Glutamatergic neuron (in vitro differentiated cells): Measurements from ENCODE around the gene DUOX1. TPM values are rescaled to one million over a fixed set of nuclear protein-coding genes. Genes with fewer than 3 reads are reported as not detected.
"Not testable (repeated sequence)": the region's sequence is repeated elsewhere in the genome, so short reads cannot be mapped to it uniquely, and the experiment has no call there.

ENCODE experiments used
- DNase-seq: peaks from one replicate; pipeline ENCODE4 v3.0.0; 2022
- H3K27ac Mint-ChIP-seq: one replicate; pipeline ENCODE4 v1.8.0; 2020; ENCODE audit warnings: mild to moderate bottlenecking, mixed read lengths, inconsistent platforms; ENCODE audit not compliant: unreplicated experiment
- H3K27me3 Mint-ChIP-seq: one replicate; pipeline ENCODE4 v1.8.0; 2020; ENCODE audit warnings: mild to moderate bottlenecking, moderate library complexity, mixed read lengths, inconsistent platforms; ENCODE audit not compliant: unreplicated experiment
- H3K36me3 Mint-ChIP-seq: one replicate; pipeline ENCODE4 v1.8.0; 2020; ENCODE audit warnings: mild to moderate bottlenecking, mixed read lengths, inconsistent platforms; ENCODE audit not compliant: unreplicated experiment
- H3K4me1 Mint-ChIP-seq: one replicate; pipeline ENCODE4 v1.8.0; 2020; ENCODE audit warnings: mild to moderate bottlenecking, low read depth, mixed read lengths, inconsistent platforms; ENCODE audit not compliant: unreplicated experiment
- H3K4me3 Mint-ChIP-seq: one replicate; pipeline ENCODE4 v1.8.0; 2020; ENCODE audit warnings: mild to moderate bottlenecking, mixed read lengths, inconsistent platforms; ENCODE audit not compliant: unreplicated experiment
- H3K9me3 Mint-ChIP-seq: one replicate; pipeline ENCODE4 v1.8.0; 2020; ENCODE audit warnings: mild to moderate bottlenecking, moderate library complexity, mixed read lengths, inconsistent platforms; ENCODE audit not compliant: unreplicated experiment
- total RNA-seq: library from RNA; stranded (reverse); fragmentation: NEBNext Ultra II Directional; extraction: Animal tissue kit (Norgen Biotek cat#: 25700); gene quantifications from one replicate; pipeline ENCODE4 v1.2.1, GENCODE V29; 2021; ENCODE audit not compliant: unreplicated experiment
- TF ChIP-seq, protein P1 (sequence below): fragments of 200-600 bp; sonication (generic); IDR thresholded peaks from one replicate; pipeline ENCODE4 v1.5.0; 2021; ENCODE audit not compliant: partially characterized antibody, unreplicated experiment

The DUOX1 gene
- total RNA-seq, 1 donor from 2014 or later: not detected

DNA sequence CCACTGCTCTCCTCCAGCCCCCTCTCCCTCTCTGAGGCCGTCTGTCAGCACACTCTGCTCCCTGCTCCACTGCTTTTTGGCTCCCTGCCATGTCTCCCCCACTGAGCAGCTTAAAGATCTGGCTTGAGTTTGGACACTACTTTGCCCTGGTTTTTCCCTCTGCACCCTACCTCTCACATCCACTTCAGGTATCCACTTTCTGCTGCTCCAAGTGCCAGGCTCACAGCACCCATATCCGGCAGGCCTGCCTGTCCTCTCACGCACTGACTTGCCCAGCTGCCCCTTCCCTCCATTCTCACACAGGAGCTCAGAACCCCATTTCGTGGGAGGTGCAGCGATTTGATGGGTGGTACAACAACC lies 3.7 kb downstream of the DUOX1 start:
- peaks cover 5% of the 10 kb centered on the region for H3K9me3 Mint-ChIP-seq
- peaks cover 2% of the 10 kb centered on the region for H3K4me1 Mint-ChIP-seq
- no peaks in the 10 kb centered on the region for H3K36me3 Mint-ChIP-seq
- no peak for DNase-seq
- TF ChIP-seq, protein P1, sequence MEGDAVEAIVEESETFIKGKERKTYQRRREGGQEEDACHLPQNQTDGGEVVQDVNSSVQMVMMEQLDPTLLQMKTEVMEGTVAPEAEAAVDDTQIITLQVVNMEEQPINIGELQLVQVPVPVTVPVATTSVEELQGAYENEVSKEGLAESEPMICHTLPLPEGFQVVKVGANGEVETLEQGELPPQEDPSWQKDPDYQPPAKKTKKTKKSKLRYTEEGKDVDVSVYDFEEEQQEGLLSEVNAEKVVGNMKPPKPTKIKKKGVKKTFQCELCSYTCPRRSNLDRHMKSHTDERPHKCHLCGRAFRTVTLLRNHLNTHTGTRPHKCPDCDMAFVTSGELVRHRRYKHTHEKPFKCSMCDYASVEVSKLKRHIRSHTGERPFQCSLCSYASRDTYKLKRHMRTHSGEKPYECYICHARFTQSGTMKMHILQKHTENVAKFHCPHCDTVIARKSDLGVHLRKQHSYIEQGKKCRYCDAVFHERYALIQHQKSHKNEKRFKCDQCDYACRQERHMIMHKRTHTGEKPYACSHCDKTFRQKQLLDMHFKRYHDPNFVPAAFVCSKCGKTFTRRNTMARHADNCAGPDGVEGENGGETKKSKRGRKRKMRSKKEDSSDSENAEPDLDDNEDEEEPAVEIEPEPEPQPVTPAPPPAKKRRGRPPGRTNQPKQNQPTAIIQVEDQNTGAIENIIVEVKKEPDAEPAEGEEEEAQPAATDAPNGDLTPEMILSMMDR: no peak
- peak overlapping the region; percentile 31 for H3K4me3 Mint-ChIP-seq
- no peak overlapping the region for H3K27ac Mint-ChIP-seq
- peaks cover 32% of the 10 kb centered on the region for H3K27me3 Mint-ChIP-seq

DNA sequence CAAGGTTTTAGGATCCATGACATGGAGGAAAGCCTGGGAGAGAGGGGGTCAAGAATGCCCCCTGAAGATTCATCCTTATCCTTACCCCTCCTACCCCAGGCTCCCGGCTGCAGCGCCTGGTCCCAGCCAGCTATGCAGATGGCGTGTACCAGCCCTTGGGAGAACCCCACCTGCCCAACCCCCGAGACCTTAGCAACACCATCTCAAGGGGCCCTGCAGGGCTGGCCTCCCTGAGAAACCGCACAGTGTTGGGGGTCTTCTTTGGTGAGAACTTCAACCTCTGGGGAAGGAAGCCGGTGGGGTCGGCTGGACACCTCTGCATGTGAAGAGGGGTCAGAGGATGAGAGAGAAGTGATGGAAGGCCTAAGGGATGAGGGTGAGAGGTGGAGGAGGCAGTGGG lies 4.3 kb downstream of the DUOX1 start:
- H3K4me1 Mint-ChIP-seq: peaks cover 2% of the 10 kb centered on the region
- H3K27ac Mint-ChIP-seq: no peak overlapping the region
- H3K9me3 Mint-ChIP-seq: peaks cover 5% of the 10 kb centered on the region
- H3K4me3 Mint-ChIP-seq: no peak overlapping the region
- TF ChIP-seq, protein P1: no peak
- H3K27me3 Mint-ChIP-seq: peaks cover 30% of the 10 kb centered on the region
- no peak for DNase-seq
- no peaks in the 10 kb centered on the region for H3K36me3 Mint-ChIP-seq

DNA sequence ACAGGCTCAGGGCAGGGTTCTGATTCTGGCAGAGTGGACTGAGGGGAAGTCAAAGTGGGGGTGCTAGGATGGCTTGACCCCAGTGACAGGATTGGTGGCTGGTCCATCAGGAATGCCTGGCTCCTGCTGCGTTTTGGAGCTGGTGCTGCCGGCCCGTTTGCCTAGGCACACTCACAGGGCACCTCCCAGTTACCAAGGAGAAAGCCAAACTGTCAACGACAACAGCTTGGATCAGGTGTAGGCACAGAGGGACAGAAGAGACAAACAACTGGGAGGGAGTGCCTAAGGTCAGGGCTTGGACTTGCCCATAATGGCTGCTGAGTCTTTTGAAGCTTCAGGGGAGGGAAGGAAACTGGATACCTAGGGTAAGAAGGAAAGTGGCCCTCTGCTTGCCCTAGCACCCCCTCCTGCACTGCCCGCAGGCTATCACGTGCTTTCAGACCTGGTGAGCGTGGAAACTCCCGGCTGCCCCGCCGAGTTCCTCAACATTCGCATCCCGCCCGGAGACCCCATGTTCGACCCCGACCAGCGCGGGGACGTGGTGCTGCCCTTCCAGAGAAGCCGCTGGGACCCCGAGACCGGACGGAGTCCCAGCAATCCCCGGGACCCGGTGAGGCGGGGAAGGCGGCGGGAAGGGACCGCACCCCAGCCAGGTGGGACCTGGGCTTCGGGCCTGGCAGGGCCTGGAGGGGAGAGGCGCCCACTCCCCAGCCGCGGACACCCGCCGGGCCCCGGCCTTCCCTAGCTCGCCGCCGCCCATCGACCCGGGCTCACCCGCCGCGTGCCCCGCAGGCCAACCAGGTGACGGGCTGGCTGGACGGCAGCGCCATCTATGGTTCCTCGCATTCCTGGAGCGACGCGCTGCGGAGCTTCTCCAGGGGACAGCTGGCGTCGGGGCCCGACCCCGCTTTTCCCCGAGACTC lies 5.1 kb downstream of the DUOX1 start:
- TF ChIP-seq, protein P1: no peak
- Mint-ChIP-seq H3K36me3 (no peaks in the 10 kb centered on the region), H3K9me3 (peaks cover 5% of the 10 kb centered on the region), H3K4me1 (peaks cover 2% of the 10 kb centered on the region), H3K27me3 (peaks cover 30% of the 10 kb centered on the region), H3K4me3 (no peak overlapping the region), H3K27ac (no peak overlapping the region)
- DNase-seq: peak; percentile 67

DNA sequence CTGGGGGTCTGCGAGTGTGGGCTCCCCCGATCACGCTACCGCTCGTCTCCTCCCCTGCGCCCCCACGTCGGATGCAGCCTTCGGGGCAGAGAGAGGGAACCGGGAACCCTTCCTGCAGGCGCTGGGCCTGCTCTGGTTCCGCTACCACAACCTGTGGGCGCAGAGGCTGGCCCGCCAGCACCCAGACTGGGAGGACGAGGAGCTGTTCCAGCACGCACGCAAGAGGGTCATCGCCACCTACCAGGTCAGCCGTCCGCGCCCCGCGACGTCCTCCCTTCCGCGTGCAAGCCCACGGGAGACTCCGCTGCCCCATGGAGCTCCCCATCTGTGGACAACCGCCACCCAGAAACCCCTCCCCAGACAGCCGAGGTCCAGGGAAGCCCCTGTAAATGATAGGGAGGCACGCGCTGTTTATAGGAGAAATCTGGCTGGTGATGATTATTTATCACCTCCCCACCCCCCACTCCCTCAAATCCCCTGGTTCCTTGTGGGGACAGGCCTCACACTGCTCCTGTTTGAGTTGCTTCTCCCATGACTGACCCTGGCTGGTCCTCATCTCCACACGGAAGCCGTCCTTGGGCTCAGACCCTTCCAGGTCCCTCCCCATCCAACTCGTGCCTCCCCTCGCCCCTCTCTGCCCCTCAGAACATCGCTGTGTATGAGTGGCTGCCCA lies 6.0 kb downstream of the DUOX1 start:
- H3K4me3 Mint-ChIP-seq, DNase-seq, H3K9me3 Mint-ChIP-seq, H3K36me3 Mint-ChIP-seq, H3K4me1 Mint-ChIP-seq, H3K27ac Mint-ChIP-seq: not testable (repeated sequence)
- H3K27me3 Mint-ChIP-seq: peaks cover 30% of the 10 kb centered on the region

DNA sequence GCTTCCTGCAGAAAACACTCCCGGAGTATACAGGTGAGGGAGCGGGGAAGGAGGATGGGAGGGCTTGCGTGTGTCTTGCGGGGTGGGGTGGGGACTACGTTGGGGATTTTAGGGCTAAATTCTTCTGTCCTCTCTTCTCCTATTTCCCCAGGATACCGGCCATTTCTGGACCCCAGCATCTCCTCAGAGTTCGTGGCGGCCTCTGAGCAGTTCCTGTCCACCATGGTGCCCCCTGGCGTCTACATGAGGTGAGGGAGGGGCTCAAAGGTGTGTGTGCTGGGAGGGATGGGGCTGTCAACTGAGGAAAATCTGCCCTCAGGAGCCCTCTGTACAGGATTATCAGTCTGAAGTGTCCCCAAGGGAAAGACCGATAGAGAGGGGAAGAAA lies 6.6 kb downstream of the DUOX1 start:
- H3K36me3 Mint-ChIP-seq: no peaks in the 10 kb centered on the region
- peak; percentile 54 for DNase-seq

More for the DNA sequence above, 6.6 kb downstream of the DUOX1 start:
- Mint-ChIP-seq H3K9me3 (peaks cover 5% of the 10 kb centered on the region), H3K27me3 (peaks cover 30% of the 10 kb centered on the region), H3K4me1 (peaks cover 2% of the 10 kb centered on the region), H3K27ac (no peak overlapping the region), H3K4me3 (peak overlapping the region; percentile 30)
- TF ChIP-seq, protein P1: no peak
